T-helper 22 cell (primary cell): ENCODE data around the gene TOPAZ1.
A peak's percentile ranks its signal among the peaks of the same experiment; 100 is the strongest.

Experiments
- DNase-seq: peaks from one replicate; pipeline ENCODE4 v3.0.0-alpha.2; 2020; ENCODE audit warnings: low read depth

Gene TOPAZ1

DNA sequence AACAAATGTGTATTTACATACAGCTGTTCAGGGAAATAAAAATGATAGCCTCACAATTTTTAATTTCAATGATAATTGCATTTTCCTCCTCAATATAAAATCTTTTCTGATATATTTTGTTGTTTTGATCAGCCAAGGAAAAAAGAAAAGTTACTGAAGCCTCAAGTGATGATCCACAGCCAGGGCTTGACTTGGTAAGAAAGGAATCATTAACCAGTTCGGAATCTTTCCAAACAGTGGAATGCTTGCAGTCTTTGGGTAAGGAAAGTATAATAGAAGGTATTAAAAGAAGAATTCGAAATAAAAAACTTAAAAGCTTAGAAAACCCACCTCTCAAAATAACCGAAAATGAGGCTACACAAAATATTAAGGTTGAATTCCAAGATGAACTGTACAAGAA is 1.0 kb downstream of the TOPAZ1 start:
- no peak for DNase-seq

DNA sequence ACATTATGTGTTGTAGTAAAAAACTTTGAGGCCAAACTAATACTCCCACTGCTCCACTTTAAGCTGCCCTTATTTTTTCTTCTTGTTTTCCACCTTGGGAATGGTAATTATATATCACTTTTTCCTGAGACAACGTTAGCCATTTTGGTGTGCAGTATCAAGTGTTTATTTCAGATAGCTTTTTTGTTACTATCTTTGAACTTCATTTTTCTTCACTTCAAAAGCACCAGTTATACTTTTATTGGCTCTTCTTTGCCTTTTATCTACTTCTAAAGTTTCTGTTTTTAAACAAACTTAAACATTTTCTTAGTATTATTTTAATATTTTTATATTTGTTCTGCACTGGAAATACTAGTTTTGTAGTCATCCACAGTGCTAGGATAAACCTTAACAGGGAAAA is 6.5 kb downstream of the TOPAZ1 start:
- no peak for DNase-seq

DNA sequence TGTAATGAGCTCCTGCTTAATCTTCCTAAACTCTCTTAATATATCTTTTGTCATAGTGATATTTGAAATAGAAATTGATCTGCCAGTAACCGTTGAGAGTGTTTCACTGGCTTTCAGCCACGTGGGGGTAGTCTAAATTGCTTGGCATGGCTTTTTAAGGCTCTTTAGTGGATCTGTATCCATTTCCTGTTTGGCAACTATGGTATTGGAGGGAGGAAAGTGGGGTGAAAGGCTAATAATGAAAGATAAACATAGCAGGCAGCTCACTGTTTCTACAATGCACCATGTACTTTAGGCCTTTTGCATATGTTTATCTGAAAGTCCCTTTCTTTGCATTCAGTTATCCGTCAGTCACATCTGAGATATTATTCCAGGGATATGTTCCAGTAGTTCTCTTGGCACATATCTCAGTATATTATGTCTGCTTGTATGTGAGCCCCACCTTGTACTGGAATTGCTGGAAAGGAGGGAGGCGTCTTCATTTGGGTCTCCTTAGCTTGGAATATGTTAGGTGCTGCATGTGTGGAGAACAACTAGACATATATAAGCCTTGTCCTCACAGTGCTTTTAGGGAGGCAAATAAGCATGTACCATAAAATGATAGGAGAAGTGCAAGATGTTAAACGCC is 10.8 kb downstream of the TOPAZ1 start:
- DNase-seq: no peak

DNA sequence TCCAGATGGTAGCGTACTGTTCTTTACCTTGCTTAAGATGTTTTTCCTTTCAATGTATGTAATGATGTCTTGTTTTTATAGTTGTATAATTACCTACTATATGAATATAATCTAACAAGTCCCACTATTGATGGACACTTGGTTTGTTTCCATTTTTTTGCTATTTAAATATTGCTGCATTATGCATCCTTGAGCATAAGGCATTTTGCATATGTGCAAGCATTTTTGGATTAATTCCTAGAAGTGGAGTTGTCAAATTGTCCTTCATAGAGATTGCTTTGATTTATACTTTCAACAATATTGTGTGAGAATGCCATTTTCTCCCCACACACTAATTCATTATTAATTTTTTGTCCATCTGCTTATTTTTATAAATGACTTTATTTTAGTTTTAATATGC is 17.7 kb downstream of the TOPAZ1 start:
- no peak for DNase-seq

DNA sequence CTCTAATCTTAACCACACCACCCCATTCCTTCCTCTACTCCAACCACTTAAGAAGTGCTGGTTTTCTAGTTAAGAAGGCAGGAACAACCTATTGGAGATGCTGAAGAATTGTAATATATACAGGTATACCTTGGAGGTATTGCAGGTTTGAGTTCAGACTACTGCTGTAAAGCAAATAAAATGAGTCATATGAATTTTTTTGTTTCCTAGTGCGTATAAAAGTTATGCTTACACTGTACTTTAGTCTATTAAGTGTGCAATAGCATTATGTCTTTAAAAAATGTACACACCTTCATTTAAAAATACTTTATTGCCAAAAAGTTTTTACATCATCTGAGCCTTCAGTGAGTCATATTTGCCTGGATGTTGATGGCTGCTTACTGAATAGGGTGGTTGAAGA is 22.5 kb downstream of the TOPAZ1 start:
- DNase-seq: no peak

DNA sequence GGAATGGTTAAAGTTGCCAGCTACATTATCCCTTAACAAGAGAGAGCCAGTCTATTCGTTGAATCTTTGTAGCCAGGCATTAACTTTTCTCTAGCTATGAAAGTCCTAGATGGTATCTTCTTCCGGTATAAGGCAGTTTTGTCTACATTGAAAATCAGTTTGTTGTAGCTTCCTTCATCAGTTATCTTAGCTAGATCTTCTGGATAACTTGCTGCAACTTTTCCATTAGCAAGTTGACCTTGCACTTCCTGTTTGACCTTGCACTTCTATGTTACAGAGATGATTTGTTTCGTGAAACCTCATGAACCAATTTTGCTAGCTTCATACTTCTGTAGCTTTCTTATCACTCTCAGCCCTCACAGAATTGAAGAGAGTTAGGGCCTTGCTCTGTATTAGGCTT is 24.1 kb downstream of the TOPAZ1 start:
- no peak for DNase-seq

DNA sequence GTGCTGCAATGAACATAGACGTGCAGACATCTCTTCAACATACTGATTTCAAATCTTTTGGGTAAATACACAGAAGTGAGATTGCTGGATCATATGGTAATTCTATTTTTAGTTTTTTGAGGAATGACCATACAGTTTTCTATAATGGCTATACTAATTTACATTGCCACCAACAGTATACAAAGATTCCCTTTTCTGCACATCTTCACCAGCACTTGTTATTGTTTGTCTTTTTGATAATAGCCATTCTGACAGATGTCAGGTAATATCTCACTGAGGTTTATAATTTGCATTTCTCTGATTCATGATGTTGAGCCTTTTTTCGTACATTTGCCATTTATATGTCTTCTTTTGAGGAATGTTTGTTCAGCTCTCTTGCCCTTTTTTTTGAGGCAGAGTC is 30.5 kb downstream of the TOPAZ1 start:
- DNase-seq: no peak

DNA sequence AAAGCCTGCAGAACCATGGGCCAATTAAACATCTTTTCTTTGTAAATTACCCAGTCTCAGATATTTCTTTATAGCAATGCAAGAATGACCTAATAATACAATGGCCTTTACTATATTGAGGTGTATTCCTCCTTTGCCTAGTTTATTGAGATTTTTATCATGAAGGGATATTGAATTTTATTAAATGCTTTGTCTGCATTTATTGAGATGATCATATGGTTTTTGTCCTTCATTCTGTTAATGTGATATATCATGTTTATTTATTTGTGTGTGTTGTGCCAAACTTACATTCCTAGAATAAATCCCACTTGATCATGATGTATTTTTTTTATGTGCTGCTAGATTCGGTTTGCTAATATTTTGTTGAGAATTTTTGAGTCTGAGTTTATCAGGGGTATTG is 36.2 kb downstream of the TOPAZ1 start:
- DNase-seq: no peak

DNA sequence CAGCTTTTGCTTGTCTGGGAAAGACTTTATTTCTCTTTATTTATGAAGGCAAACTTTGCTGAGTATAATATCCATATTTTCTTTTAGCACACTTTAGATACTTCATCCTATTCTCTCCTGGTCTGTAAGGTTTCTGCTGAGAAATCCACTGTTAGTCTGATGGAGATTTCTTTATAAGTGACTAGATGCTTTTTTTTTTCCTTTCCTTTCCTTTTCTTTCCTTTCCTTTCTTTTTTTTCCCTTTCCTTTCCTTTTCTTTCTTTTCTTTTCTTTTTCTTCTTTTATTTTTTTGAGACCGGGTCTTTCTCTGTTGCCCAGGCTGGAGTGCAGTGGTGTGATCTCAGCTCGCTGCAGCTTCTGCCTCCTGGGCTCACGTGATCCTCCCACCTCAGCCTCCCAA is 38.4 kb downstream of the TOPAZ1 start:
- DNase-seq: no peak

DNA sequence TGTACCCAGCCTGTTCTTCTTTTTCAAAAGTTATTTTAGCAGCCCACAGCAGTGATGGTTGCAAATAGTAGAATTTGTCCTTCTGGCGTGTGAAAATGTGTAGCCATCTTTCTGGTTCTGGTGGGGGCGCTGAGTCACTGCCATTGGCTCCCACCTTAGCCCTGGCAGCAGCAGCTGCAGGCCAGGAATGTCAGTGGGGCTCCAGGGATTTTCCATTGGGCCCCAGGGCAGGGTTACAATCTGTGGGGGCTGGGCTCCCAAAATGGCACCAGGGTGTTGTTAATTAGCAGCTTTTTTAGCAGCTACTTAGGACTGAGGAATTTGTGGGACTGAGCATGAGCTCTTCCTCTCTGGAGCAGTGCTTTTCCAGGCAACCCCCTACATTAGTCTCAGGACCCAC is 38.9 kb downstream of the TOPAZ1 start:
- no peak for DNase-seq

DNA sequence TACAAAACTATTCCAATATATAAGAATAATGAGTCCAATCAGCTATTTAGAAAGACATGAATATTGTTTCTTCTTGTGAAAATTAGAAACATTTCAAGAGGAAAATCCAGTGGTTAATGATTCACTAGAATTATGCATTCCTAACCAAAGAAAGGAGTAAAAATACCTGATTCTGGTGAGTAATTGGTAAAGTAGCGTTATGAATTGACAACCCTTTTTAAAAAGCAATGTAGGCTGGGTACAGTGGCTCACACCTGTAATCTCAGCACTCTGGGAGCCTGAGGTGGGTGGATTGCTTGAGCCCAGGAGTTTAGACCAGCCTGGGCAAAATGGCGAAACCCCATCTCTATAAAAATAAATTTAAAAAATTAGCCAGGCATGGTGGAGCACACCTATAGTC is 43.3 kb downstream of the TOPAZ1 start:
- DNase-seq: no peak

DNA sequence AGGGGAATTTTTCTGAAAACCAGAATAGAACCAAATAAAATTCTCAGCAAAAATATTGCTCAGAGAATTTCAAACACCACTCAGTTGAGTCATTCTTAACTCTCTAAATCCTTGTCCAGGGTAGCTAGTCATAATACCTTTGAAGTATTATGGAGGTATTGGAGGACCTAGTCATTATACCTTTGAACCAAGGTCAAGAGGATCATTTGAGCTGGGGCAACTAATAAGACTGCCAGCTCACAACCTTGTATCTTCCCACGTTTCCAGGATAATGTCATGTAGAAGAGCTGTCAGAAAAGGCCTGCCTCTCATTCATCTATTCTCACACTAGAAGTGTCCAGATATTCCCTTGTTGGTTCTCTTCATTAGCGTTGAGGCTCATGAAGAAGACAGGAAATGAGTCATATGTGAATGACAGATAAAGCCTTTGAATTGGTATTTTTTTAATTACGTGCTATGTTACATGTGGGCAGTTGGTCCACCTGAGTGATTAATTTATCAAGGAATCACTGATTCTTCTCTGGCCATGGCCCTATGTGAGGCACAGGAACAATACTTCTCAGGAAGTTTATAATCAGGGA is 48.3 kb downstream of the TOPAZ1 start:
- DNase-seq: no peak

DNA sequence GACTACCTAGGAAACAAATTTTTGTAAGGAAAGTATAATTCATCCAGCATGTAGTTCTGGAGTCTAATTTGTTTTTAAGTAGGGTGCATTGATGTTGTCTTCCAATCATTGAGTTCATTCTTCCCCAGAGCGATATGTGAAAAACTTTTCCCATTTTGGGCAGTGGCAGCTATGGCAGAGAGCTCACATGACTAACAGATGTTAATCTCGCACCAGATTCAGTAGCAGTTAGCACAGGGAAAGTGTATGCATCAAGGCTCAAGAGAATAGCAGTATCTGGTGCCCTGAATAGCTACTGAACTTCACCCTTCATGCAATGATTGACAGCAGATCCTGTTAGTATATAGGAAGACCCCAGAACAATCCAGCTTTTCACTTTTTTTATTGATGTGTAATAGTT is 50.6 kb downstream of the TOPAZ1 start:
- no peak for DNase-seq

DNA sequence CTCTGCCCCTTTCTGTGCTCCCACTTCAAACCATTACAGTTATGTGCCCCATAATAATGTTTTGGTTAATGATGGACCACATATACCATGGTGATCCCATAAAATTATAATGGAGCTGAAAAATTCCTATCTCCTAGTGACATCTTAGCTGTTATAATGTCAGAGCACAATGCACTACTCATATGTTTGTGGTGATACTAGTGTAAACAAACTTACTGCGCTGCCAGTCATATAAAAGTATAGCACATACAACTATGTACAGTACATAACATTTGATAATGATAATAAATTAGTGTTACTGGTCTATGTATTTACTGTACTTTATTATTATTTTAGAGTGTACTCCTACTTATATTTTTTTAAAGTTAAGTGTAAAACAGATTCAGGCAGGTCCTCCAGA is 51.3 kb downstream of the TOPAZ1 start:
- no peak for DNase-seq

DNA sequence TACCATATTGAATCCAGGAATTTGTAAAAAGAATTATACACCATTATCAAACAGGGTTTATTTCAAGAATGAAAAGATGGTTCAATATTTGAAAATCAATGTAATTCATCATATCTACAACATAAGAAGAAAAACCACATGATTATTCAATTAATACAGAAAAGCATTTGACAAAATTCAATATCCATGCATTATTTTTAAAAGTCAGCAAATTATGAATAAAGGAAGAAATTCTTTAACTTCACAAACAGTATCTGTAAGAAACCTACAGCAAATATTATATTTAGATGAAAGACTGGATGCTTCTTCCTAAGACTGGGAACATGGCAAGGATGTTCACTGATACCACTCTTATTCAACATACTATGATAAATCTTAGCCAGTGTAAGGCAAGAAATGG is 55.6 kb downstream of the TOPAZ1 start:
- no peak for DNase-seq

DNA sequence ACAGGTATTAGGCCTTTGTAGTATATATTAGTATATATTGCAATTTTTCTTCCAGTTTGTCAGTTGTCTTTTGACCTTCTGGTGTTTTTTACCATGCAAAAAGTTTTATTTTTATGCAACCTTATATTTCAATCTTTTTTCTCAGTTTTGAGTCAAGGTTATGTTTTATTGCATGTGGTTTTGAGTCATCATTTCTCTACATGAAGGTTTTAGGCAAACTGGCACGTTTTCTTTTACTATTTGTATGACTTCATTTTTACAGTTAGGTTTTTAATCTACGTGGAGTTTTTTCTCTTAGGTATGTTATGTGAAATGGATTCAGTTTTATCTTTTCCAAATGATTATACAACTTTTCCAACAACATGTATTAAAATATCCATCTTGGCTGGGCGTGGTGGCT is 60.1 kb downstream of the TOPAZ1 start:
- DNase-seq: no peak

DNA sequence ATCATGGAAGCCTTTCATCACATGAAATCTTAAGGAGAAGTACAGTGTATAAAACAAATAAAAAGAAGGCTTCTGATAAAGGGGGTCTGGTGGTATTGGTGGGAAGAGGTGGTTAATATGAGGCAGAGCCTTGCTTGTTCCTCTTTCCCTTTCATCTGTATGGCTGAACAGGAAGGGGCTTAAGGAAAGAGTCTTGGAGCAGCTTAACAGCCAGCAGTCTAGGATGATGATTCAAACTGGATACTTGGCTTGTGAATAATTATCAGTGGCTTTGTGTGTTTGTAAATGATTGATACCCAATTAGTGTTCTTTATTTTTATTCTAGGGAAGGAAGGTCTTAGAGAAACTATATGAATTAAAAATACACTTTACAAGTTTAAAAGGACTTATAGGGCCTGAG is 67.8 kb downstream of the TOPAZ1 start:
- no peak for DNase-seq

DNA sequence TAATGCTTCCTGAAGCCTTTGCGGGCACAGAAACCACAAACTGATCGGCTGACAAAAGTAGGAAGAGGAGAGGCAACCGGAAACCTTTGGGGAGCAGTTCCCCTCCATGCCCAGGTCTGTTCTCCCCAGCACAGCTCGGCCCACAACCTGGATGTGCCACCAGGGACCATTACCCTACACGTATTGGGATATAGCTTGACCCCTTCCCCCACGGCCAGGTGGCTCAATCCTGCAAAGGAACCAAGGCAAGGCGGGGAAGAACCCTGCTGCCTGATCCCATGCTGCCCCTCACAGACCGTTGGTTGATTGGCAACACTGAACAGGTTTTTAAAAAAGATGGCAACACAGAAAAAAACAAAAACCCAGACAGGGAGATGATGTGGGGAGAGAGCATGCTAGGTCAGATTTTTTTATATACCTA is 77.2 kb downstream of the TOPAZ1 start:
- no peak for DNase-seq

DNA sequence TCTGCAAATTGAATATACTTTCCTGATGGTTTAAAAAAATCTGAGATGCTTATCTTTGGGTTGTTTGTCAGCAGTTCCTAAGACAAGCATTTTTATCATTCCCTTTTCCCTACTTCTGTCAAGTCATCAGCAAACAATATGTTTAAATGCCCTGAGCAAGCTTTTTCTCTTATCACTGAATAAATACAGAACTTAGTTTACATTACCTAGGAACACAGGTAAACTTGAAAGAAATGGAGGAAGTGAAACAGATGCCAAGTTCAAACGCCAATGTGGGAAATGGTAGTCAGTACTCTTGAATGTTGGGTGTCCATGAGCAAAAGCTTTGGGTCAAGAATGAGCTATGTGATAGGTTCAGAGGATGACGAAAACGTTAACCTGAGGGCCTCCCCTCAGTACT is 79.6 kb downstream of the TOPAZ1 start:
- no peak for DNase-seq

DNA sequence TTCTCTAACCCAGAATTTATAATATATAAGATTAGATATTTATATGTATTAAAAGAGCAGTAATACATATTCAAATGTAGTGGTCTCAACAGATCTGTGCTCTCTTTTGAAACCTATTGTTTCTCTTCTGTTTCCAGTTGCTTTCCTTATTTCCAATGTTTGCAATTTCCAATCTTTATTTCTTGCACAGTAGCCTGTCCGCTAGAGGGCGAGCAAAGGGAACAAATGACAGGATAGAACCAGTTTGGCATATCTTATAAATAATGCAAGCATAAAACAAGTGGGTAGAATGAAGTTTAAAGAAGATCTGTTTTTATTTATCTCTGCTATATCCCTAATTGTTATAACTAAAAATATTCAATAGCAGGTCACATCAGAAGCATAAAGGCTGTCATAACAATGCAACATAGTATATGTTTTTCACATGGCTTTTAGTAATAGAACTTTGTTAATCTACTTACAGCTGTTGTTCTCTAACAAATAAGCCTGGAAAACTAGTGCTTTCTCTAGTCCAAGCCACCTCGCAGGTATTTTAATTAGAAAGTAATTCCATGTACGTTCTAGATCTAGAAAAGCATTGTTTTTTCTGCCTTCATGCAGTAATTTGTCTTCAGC is 81.8 kb downstream of the TOPAZ1 start:
- peak; percentile 2 for DNase-seq

DNA sequence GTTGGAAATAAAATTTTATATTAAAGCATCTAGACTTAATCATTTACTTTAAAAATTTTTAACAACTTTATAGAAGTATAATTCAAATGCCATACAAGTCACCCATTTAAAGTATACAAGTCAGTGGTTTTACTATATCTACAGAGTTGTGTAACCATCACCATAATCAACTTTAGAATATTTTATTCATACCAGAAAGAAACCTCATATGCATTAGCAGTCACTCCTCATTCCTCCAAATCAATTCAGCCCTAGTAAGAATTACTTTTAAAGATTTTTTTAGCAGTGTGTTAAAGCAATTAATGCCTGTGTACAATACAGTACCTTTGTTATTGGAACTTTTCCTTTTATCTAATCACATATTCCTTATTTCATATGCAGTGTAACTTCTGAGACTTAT is 82.9 kb downstream of the TOPAZ1 start:
- DNase-seq: no peak

DNA sequence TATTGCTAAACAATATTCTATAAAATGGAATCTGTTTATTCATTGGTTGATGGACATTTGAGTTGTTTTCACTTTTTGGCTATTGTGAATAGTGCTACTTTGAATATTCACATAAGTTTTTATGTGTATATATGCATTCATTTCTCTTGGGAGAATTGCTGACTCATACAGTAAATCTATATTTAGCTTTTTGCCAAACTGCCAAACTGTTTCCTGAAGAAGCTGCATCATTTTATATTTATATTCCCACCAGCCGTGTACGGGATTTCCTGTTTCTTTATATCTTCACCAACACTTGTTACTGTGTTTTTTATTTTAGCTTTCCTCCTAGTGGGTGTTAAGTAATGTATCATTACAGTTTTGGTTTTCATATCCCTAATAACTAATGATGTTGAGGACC is 84.3 kb downstream of the TOPAZ1 start:
- DNase-seq: no peak

DNA sequence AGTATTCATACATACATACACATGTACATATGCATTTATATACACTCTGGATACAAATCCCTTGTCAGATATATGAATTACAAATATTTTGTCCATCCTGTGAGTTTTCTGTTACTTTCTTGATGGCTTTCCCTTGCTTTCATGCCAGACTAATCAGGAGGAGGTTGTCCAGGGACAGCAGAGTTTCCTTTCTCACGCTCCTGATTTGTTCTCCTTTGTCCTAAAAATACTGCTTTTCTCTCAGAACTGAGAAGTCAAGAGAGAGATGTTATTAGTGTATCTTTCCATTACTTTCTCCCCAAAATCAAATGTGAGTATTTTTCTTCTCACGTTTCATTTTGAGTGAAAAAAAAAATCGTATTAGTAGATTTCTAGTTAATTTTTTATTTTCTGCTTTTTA is 84.8 kb downstream of the TOPAZ1 start:
- no peak for DNase-seq

DNA sequence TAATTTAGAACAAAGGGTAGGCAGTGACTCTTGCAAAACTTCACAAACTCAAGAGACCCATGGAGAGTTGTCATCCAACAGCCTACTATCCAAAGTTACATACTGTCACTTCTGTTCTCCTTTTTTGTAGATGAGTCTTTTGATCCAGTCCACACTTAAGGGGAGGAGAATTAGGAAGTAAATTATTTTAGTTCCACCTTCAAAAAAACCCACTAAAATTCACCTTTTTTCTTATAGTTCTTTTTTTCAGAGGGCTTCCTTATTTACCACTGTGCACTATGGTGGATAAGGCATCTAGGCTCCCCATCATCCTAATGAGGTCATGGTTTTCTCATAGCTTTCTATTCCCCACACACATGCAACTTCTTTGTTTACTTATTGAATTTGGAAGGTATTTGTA is 88.3 kb downstream of the TOPAZ1 start:
- no peak for DNase-seq
